ENCODE measurements around the gene PIM3.

PIM3 gene

GRCh38 chr22:49954991-49955580, 5.5 kb upstream of the PIM3 start:
- no peak for DNase-seq (ENCODE audit: low read depth in 2 of 2, low spot score in 1 of 2)

GRCh38 chr22:49955581-49956417, 4.8 kb upstream of the PIM3 start:
- DNase-seq (ENCODE audit: low read depth in 2 of 2, low spot score in 1 of 2): no peak

GRCh38 chr22:49956418-49956770, 4.2 kb upstream of the PIM3 start:
- no peak for DNase-seq (ENCODE audit: low read depth in 2 of 2, low spot score in 1 of 2)

GRCh38 chr22:49956914-49957825, 3.4 kb upstream of the PIM3 start:
- DNase-seq (ENCODE audit: low read depth in 2 of 2, low spot score in 1 of 2): no peak

- DNase-seq (ENCODE audit: low read depth in 2 of 2, low spot score in 1 of 2): no peak
Measured at GRCh38 chr22:49957826-49958365, 2.7 kb upstream of the PIM3 start.

- DNase-seq (ENCODE audit: low read depth in 2 of 2, low spot score in 1 of 2): no peak
Measured at GRCh38 chr22:49958366-49958921, 2.1 kb upstream of the PIM3 start.

- DNase-seq (ENCODE audit: low read depth in 2 of 2, low spot score in 1 of 2): no peak
Measured at GRCh38 chr22:49958931-49959781, 1.4 kb upstream of the PIM3 start.

GRCh38 chr22:49959782-49960158, 802 bp upstream of the PIM3 start:
- no peak for DNase-seq (ENCODE audit: low read depth in 2 of 2, low spot score in 1 of 2)

- no peak for DNase-seq (ENCODE audit: low read depth in 2 of 2, low spot score in 1 of 2)
Measured at GRCh38 chr22:49961005-49961600, 531 bp downstream of the PIM3 start.

- no peak for DNase-seq (ENCODE audit: low read depth in 2 of 2, low spot score in 1 of 2)
Measured at GRCh38 chr22:49961601-49962011, 1.0 kb downstream of the PIM3 start.

GRCh38 chr22:49962012-49962750, 1.6 kb downstream of the PIM3 start:
- DNase-seq (ENCODE audit: low read depth in 2 of 2, low spot score in 1 of 2): peak; percentile 69 to 84

- no peak for DNase-seq (ENCODE audit: low read depth in 2 of 2, low spot score in 1 of 2)
Measured at GRCh38 chr22:49962751-49963646, 2.4 kb downstream of the PIM3 start.

GRCh38 chr22:49963647-49964026, 3.1 kb downstream of the PIM3 start:
- DNase-seq (ENCODE audit: low read depth in 2 of 2, low spot score in 1 of 2): no peak

- no peak for DNase-seq (ENCODE audit: low read depth in 2 of 2, low spot score in 1 of 2)
Measured at GRCh38 chr22:49964136-49965090, 3.8 kb downstream of the PIM3 start.

- no peak for DNase-seq (ENCODE audit: low read depth in 2 of 2, low spot score in 1 of 2)
Measured at GRCh38 chr22:49965091-49966040, 4.8 kb downstream of the PIM3 start.

All from stimulated activated CD8-positive, alpha-beta memory T cell treated with anti-CD3 and anti-CD28 coated beads, Interleukin-4, amount 100 ng/mL, for 4 hours (primary cell).